Measurements from ENCODE around the gene AP1B1. TPM values are rescaled to one million over a fixed set of nuclear protein-coding genes. Genes with fewer than 3 reads are reported as not detected.
A peak's percentile ranks its signal among the peaks of the same experiment; 100 is the strongest.

AP1B1 gene
- total and polyA plus RNA-seq, 2 of the 13 experiments (the other 11 are each of a cell fraction or from before 2014, with no cell fraction given) = 26.6 to 29.7 TPM

DNA sequence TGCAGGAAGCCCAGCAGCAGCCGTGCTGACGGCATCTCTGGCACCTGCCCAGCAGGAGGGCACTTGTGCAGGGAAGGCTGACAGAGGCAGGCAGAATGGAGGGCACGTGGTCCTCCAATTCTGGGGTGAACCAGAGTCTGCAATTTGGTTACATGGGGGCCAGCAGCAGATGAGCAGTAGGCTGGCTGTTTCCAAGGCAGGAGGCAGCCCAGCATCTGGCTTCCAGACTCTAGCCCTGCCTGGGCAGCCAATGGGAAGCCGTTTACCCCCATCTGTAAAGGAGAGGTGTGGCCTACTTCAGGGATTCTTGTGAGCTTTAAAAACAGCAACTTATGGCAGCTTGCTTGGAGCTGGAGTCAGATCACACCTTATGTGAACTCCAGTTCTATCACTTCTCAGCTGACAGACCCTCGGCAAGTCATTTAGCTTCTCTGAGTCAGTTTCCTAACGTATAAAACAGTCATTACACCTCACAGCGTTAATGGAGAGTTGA is 45.0 kb downstream of the AP1B1 start:
- Histone ChIP-seq H2AFZ (ENCODE audit: low read length) (no peak overlapping the region), H3K27ac (ENCODE audit: extremely low read length, insufficient read depth, low read length) (no peak overlapping the region), H3K4me1 (ENCODE audit: insufficient read depth, low read length) (peaks cover 32% of the 10 kb centered on the region), H3K27me3 (ENCODE audit: control insufficient read depth in 1 of 2, insufficient read depth in 2 of 2, low read length in 2 of 2) (no peaks in the 10 kb centered on the region), H4K20me1 (ENCODE audit: insufficient read depth, low read length) (no peaks in the 10 kb centered on the region), H3K79me2 (ENCODE audit: insufficient read depth, low read length) (no peaks in the 10 kb centered on the region), H3K36me3 (replicated peaks in 1 of 2; ENCODE audit: control insufficient read depth in 1 of 2, insufficient read depth in 2 of 2, low read length in 2 of 2) (peaks cover 11 to 47% of the 10 kb centered on the region in 2 experiments), H3K4me3 (replicated peaks in 1 of 3; ENCODE audit: insufficient read depth in 1 of 3, low read depth in 2 of 3, low read length in 3 of 3) (no peak overlapping the region), H3K9ac (ENCODE audit: insufficient read depth, low read depth, low read length) (no peak overlapping the region), H3K4me2 (ENCODE audit: low read depth, low read length) (peak overlapping the region; percentile 56; the same call in 1 of the 2 replicates), H3K9me3 (ENCODE audit: low read length) (no peaks in the 10 kb centered on the region)
- 92% methylated on average over 6 of the region's 7 CpGs for WGBS (ENCODE audit: low lambda C conversion rate)
- ATAC-seq = peak; percentile 7; the same call in 1 of the 3 replicates
- in situ Hi-C loops (cut with HindIII; ENCODE audit: extremely low pct_ligation_motif_present, low pct_unique_long_range_greater_than_20kb) (no loop called here), intact Hi-C loops (cut with micrococcal nuclease; ENCODE audit: unreplicated experiment) (no loop called here)
- CTCF ChIA-PET (ENCODE audit: low intra/inter-chr PET ratio, low total read pairs) = no interaction called here
- POLR2A ChIA-PET = no interaction called here
- DNase-seq (ENCODE audit: low spot score) = no peak
- BruUV-seq (replicated peaks) = no TSS peak
- no peak for FAIRE-seq
- TF ChIP-seq ARID2 (CRISPR knock-in tag; IDR thresholded peaks at IDR 0.05; ENCODE audit: borderline replicate concordance) = no peak

DNA sequence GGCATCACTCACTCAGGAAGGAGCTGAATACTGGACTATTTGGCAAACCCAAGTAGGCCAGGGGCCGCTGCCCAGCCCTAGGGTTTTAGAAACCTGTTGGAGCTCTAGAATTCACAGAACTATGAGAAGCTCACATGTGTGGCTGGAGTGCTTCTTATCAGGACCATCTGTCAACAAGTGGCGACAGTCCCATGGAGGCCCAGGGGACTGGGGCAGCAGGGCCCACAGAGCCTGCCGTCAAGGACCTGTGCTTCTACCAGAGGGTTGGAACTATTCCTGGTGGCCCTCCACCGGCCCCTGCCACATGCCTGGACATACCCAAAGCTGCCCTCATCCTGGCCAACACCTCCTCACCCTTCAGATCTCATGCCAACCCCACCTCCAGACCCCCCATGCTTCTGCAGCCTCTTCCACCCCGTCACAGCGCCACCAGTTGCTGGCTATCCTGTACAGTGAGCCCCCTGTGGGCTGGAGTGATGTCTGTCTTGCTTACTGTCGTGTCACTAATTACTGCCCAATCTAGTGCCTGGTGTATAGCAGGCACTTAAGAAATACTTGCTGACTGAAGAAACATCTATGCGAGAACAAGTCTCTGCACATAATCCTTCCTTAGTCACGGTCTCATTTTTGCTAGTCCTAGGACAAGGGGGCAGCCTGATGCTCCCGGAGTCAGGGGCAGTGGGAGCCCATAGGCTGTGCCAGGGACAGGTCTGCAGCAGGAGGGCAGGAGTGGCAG is 45.6 kb downstream of the AP1B1 start:
- no peak overlapping the region; a peak in 1 of 6 replicates for H3K4me3 ChIP-seq (replicated peaks in 1 of 3; ENCODE audit: insufficient read depth in 1 of 3, low read depth in 2 of 3, low read length in 3 of 3)
- H4K20me1 ChIP-seq (ENCODE audit: insufficient read depth, low read length) = no peaks in the 10 kb centered on the region
- peak; percentile 83 for ATAC-seq
- in situ Hi-C loops (cut with HindIII; ENCODE audit: extremely low pct_ligation_motif_present, low pct_unique_long_range_greater_than_20kb) (no loop called here), intact Hi-C loops (cut with micrococcal nuclease; ENCODE audit: unreplicated experiment) (no loop called here)
- no peaks in the 10 kb centered on the region for H3K79me2 ChIP-seq (ENCODE audit: insufficient read depth, low read length)
- POLR2A ChIA-PET = interaction anchor here (0.8 to 1.0 kb wide), 2 partner anchors 41 to 210 kb away, joined by 3 to 4 read pairs; partner anchors contain the start of gene THOC5
- peaks cover 15 to 46% of the 10 kb centered on the region in 2 experiments; a peak in 4 of 5 replicates for H3K36me3 ChIP-seq (replicated peaks in 1 of 2; ENCODE audit: control insufficient read depth in 1 of 2, insufficient read depth in 2 of 2, low read length in 2 of 2)
- no peak overlapping the region for H2AFZ ChIP-seq (ENCODE audit: low read length)
- CTCF ChIA-PET (ENCODE audit: low intra/inter-chr PET ratio, low total read pairs) = no interaction called here
- peak; percentile 40 for FAIRE-seq
- H3K27me3 ChIP-seq (ENCODE audit: control insufficient read depth in 1 of 2, insufficient read depth in 2 of 2, low read length in 2 of 2) = no peaks in the 10 kb centered on the region
- peak; percentile 60 for DNase-seq (ENCODE audit: low spot score)
- peak overlapping the region; percentile 56 for H3K4me2 ChIP-seq (ENCODE audit: low read depth, low read length)
- no peaks in the 10 kb centered on the region for H3K9me3 ChIP-seq (ENCODE audit: low read length)
- peak overlapping the region; percentile 38 for H3K9ac ChIP-seq (ENCODE audit: insufficient read depth, low read depth, low read length)
- 63% methylated on average over 7 of the region's 10 CpGs for WGBS (ENCODE audit: low lambda C conversion rate)
- peaks cover 32% of the 10 kb centered on the region for H3K4me1 ChIP-seq (ENCODE audit: insufficient read depth, low read length)
- no TSS peak for BruUV-seq (replicated peaks)
- H3K27ac ChIP-seq (ENCODE audit: extremely low read length, insufficient read depth, low read length) = peak overlapping the region; percentile 54
- TF ChIP-seq ZNF205 (CRISPR knock-in tag; IDR thresholded peaks at IDR 0.05) (no peak), EP300 (IDR thresholded peaks at IDR 0.05; ENCODE audit: low read depth in 2 of 2, low read length in 2 of 2) (0 out of 4 replicates have a peak, but pooled peaks of 1 of the 2 experiments have one; percentile 40), EP300 (CRISPR knock-in tag; IDR thresholded peaks at IDR 0.05; ENCODE audit: borderline replicate concordance) (no peak), ZNF484 (CRISPR knock-in tag; IDR thresholded peaks at IDR 0.05; ENCODE audit: borderline replicate concordance, low read depth) (0 out of 2 replicates have a peak, but pooled peaks have one; percentile 31), POLR2G (IDR thresholded peaks at IDR 0.05; ENCODE audit: low read depth, low read length) (no peak), CC2D1A (CRISPR knock-in tag; IDR thresholded peaks at IDR 0.05) (no peak), SAP130 (CRISPR knock-in tag; IDR thresholded peaks at IDR 0.05; ENCODE audit: low read depth) (peak; percentile 56; the same call in 1 of the 2 replicates), FOXP4 (CRISPR knock-in tag; IDR thresholded peaks at IDR 0.05) (peak; percentile 30; the same call in 1 of the 2 replicates), FOXA3 (CRISPR knock-in tag; IDR thresholded peaks at IDR 0.05) (peak; percentile 64), CTCF (CRISPR knock-in tag; IDR thresholded peaks at IDR 0.05) (peak; percentile 35)
- TF ChIP-seq, protein P1, sequence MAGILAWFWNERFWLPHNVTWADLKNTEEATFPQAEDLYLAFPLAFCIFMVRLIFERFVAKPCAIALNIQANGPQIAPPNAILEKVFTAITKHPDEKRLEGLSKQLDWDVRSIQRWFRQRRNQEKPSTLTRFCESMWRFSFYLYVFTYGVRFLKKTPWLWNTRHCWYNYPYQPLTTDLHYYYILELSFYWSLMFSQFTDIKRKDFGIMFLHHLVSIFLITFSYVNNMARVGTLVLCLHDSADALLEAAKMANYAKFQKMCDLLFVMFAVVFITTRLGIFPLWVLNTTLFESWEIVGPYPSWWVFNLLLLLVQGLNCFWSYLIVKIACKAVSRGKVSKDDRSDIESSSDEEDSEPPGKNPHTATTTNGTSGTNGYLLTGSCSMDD (CRISPR knock-in tag; IDR thresholded peaks at IDR 0.05) = no peak

Measured in HepG2 (cell line).